Panc1 (cell line): ENCODE data around the gene SCLY. TPM values are rescaled to one million over a fixed set of nuclear protein-coding genes. Genes with fewer than 3 reads are reported as not detected.

Source experiments
- ATAC-seq: fragments of 200-7000 bp; cut with Tn5 transposase; 2 replicates; pipeline ENCODE4 v1.9.1; 2020; ENCODE audit warnings: mild to moderate bottlenecking, moderate library complexity
- BruUV-seq: library from RNA; stranded (reverse); fragments of 400-500 nt; replicated peaks from 2 replicates; lab custom pipeline; 2021; lab: Mats Ljungman, UMichigan
- CTCF ChIA-PET: fragments of 300-600 bp; sonication (Branson Sonifier 250); formaldehyde crosslinking; loops from one replicate; lab custom pipeline; 2022; ENCODE audit warnings: antibody characterized with exemption; lab: Charles Lee
- POLR2A ChIA-PET: fragments of 300-600 bp; sonication (Branson Sonifier 250); formaldehyde crosslinking; loops from one replicate; lab custom pipeline; 2022; ENCODE audit warnings: antibody characterized with exemption; lab: Charles Lee
- DNase-seq: peaks from one replicate; pipeline ENCODE4 v3.0.0-alpha.2; 2010; ENCODE audit warnings: low read depth, low spot score
- H3K27ac ChIP-seq: 2 replicates; pipeline ENCODE4 v1.5.1; 2011; ENCODE audit warnings: mild to moderate bottlenecking, low read length, inconsistent platforms
- H3K27me3 ChIP-seq: fragments of 200-500 bp; sonication (Bioruptor generic); 2 replicates; pipeline ENCODE4 v1.6.0; 2014; ENCODE audit warnings: low read length, inconsistent platforms; ENCODE audit not compliant: control insufficient read depth, insufficient read depth
- H3K36me3 ChIP-seq: fragments of 200-500 bp; sonication (Bioruptor generic); 2 replicates; pipeline ENCODE4 v1.5.1; 2014; ENCODE audit warnings: inconsistent platforms, mild to moderate bottlenecking, low read length, moderate library complexity; ENCODE audit not compliant: control insufficient read depth, insufficient read depth
- H3K4me1 ChIP-seq: 2 replicates; pipeline ENCODE4 v1.5.1; 2011; ENCODE audit warnings: inconsistent platforms, mild to moderate bottlenecking, low read length, moderate library complexity; ENCODE audit not compliant: control insufficient read depth, insufficient read depth
- H3K4me3 ChIP-seq, 2 experiments: 2 replicates each; pipeline ENCODE4 v1.5.1; 2011 to 2012; ENCODE audit warnings: low read depth in 2 of 2, low read length in 2 of 2, mild to moderate bottlenecking in 2 of 2, inconsistent platforms in 1 of 2, moderate library complexity in 1 of 2
- H3K9me3 ChIP-seq: fragments of 200-500 bp; sonication (Bioruptor generic); 2 replicates; pipeline ENCODE4 v1.5.1; 2014; ENCODE audit warnings: low read depth, mild to moderate bottlenecking, inconsistent platforms, low read length, moderate library complexity; ENCODE audit not compliant: control insufficient read depth, insufficient read depth
- POLR2AphosphoS5 ChIP-seq: IDR thresholded peaks from 2 replicates; pipeline ENCODE4 v1.6.1; 2012; ENCODE audit warnings: mild to moderate bottlenecking, low read depth, low read length, moderate library complexity
- REST ChIP-seq, 2 experiments: IDR thresholded peaks; 2 replicates each; pipeline ENCODE4 v1.6.1; 2011 to 2012; ENCODE audit warnings: low read depth in 2 of 2, control low read depth in 1 of 2, low read length in 1 of 2, mild to moderate bottlenecking in 1 of 2, moderate library complexity in 1 of 2; ENCODE audit not compliant: insufficient read depth in 1 of 2
- SIN3A ChIP-seq: IDR thresholded peaks from 2 replicates; pipeline ENCODE4 v1.6.1; 2012; ENCODE audit warnings: low read depth, mild to moderate bottlenecking, low read length, moderate library complexity, borderline replicate concordance; ENCODE audit not compliant: insufficient read depth
- TCF7L2 ChIP-seq: IDR thresholded peaks from 2 replicates; pipeline ENCODE4 v1.6.1; 2011; ENCODE audit warnings: mild to moderate bottlenecking, low read depth, low read length, inconsistent platforms
- in situ Hi-C: cut with HindIII; loops from 2 replicates; pipeline ENCODE4 v1.10.0; 2016; ENCODE audit warnings: low sequenced_read_pairs, low pct_unique_long_range_greater_than_20kb
- intact Hi-C: fragments of 100-400 bp; cut with micrococcal nuclease; formaldehyde crosslinking; loops from one replicate; pipeline ENCODE4 v1.10.0; 2022; ENCODE audit not compliant: unreplicated experiment
- total RNA-seq: library from RNA; stranded (reverse); gene quantifications from one replicate; pipeline ENCODE4 v1.2.1, GENCODE V29; 2021; ENCODE audit not compliant: unreplicated experiment
- TF ChIP-seq, protein P1 (sequence below): fragments of 450-650 bp; IDR thresholded peaks from 2 replicates; pipeline ENCODE4 v1.5.1; 2017; ENCODE audit warnings: mild to moderate bottlenecking

The SCLY gene
- total RNA-seq, 1 experiment from 2014 or later: 31.4 TPM

DNA sequence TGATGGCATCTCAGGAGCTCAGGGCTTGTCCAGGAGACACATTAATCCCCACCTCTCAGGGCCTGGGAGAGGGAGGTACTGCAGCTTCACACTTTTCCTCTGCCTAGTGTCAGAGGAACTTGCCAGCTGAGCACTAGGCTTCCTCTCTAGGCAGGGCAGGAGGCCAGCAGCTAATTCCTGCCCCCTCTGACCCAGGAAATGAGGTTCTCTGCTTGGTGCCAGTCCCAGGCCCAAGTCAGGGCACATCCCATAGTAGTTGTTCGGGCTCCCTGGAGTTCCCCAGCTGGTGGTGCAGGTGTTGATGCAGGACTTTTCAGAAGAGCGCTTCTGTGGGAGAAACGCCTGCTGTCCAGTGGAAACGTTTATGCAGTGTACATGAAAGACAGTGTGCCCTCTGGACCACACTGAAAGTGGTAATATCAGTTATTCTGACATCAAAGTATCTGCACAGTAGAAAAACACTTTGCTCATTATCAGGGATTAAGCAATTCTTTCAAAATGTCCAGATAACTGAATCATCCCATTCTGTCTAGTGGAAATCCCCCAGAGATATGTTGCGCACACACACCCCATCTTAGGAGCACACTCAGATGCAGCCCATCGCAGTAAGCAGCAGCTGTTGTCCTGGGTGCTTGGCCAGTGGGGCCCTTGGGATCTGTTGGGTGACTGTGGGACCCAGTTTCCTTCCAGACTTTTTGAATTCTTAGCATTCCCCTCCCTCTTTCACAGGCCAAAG, 17.8 kb upstream of the SCLY start:
- Histone ChIP-seq H3K4me3 (no peak overlapping the region), H3K9me3 (no peaks in the 10 kb centered on the region), H3K4me1 (no peaks in the 10 kb centered on the region), H3K36me3 (0 out of 2 replicates have a peak, but pooled peaks cover 3% of the 10 kb centered on the region), H3K27ac (no peak overlapping the region), H3K27me3 (no peaks in the 10 kb centered on the region)
- POLR2A ChIA-PET: no interaction called here
- TF ChIP-seq SIN3A (no peak), POLR2AphosphoS5 (no peak), TCF7L2 (no peak), REST (IDR thresholded peaks at IDR 0.05; ENCODE audit: insufficient read depth in 1 of 2, low read depth in 2 of 2, low read length in 1 of 2) (no peak)
- TF ChIP-seq, protein P1, sequence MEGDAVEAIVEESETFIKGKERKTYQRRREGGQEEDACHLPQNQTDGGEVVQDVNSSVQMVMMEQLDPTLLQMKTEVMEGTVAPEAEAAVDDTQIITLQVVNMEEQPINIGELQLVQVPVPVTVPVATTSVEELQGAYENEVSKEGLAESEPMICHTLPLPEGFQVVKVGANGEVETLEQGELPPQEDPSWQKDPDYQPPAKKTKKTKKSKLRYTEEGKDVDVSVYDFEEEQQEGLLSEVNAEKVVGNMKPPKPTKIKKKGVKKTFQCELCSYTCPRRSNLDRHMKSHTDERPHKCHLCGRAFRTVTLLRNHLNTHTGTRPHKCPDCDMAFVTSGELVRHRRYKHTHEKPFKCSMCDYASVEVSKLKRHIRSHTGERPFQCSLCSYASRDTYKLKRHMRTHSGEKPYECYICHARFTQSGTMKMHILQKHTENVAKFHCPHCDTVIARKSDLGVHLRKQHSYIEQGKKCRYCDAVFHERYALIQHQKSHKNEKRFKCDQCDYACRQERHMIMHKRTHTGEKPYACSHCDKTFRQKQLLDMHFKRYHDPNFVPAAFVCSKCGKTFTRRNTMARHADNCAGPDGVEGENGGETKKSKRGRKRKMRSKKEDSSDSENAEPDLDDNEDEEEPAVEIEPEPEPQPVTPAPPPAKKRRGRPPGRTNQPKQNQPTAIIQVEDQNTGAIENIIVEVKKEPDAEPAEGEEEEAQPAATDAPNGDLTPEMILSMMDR: no peak
- intact Hi-C loops: no loop called here
- DNase-seq (no peak), ATAC-seq (no peak)
- no TSS peak for BruUV-seq
- in situ Hi-C loops: no loop called here
- CTCF ChIA-PET: no interaction called here

- BruUV-seq: no TSS peak
- Histone ChIP-seq H3K27ac (no peak overlapping the region), H3K36me3 (0 out of 2 replicates have a peak, but pooled peaks cover 3% of the 10 kb centered on the region), H3K9me3 (no peaks in the 10 kb centered on the region), H3K27me3 (no peaks in the 10 kb centered on the region), H3K4me1 (no peaks in the 10 kb centered on the region), H3K4me3 (no peak overlapping the region)
- in situ Hi-C loops: no loop called here
- intact Hi-C loops: no loop called here
- ATAC-seq (no peak), DNase-seq (no peak)
- CTCF ChIA-PET: no interaction called here
- TF ChIP-seq, protein P1: no peak
- TF ChIP-seq REST (IDR thresholded peaks at IDR 0.05; ENCODE audit: insufficient read depth in 1 of 2, low read depth in 2 of 2, low read length in 1 of 2) (no peak), TCF7L2 (no peak), SIN3A (no peak)
- POLR2A ChIA-PET: no interaction called here
Observed at GRCh38 chr2:238043851-238044250, 16.9 kb upstream of the SCLY start.
